NCI-H446 treated with DMSO at 0.1 percent for 48 hours (cell line): ENCODE measurements around the gene KAT14.
"Not testable (repeated sequence)": the region's sequence is repeated elsewhere in the genome, so short reads cannot be mapped to it uniquely, and the experiment has no call there.

Source experiments
- DNase-seq: peaks from one replicate; lab custom pipeline; 2025; lab: John Stamatoyannopoulos, UW

KAT14 gene

DNA sequence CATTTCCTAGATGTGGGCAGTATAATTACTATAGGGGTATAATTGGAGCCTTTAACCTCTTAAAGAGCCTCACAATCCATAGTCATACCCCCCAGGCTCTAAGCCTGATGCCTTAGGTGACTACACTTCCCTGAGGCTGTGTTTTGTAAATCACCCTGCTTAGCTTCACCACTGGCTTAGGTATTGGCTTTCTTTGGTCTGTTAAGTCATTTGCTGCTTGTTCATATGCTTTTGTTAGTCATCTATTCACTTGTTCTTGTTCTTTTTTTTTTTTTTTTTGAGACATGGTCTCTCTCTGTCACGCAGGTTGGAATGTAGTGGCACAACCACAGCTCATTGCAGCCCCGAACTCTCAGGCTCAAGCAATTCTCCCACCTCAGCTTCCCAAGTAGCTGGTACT is 26.7 kb downstream of the KAT14 start:
- DNase-seq = no peak

DNA sequence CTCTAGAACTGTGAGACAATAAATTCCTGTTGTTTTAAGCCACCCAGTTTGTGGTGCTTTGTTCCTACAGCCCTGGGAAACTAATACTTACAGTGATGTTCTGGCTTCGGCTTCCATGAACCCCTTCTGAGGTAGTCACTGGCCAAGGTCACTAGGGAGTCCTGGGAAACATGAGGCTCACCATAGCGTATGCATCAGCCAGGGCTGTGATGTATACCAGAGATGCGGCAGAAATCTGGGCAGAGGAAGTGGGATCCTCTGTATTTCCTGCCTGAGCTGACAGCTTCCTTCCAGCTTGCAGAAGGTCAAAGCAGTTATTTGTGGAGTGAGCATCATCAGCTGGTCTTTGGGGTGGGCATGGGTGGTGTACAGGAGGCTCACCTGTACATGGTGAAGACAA is 27.9 kb downstream of the KAT14 start:
- no peak for DNase-seq

DNA sequence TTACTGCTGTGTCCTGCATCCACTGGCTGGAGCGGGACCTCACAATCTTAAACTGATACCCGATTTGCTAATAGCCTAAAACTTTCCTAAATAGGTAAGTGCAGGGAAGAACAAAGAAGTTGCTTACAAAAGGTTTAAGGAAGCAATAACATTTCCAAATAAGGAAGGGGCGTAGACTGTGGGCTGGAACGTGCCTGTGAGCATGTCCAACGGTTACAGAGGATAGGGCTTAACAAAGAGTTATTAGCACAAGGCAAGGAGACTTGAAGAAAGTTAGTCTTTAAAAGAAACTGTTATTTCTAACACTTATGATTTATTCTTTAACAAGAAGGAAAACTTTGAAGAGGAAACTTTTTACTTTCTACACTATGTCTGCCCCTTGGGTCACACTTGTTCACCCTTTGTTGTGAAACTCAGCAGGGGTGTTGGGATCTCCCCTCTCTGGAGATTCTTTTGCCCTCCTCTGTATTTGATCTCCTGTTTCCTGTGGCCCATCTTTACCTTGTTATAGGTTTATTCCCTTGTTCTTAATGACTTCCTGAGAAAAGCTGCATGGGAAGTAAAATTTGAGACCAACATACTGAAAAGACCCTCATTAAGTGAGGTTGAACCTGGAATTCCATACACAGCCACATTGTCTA is 28.7 kb downstream of the KAT14 start:
- no peak for DNase-seq

DNA sequence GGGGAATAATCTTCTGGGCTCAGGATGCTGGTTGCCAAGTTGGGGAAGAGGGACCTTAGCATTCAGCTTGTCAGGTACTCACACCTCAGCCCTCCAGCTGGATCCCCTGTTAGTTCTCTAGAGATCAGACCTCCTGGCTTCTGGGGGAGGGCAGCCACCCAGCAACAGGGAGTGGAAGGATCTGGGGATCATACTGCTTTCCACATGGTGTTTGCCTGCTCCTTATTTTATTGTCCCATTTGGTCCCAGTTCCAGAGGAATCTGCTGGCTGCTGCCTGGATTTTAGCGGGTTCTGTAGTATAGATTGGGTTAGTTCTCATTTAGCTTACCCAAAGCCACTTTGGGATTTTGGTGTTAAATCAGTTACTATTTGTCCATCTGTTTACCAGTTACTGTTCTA is 29.3 kb downstream of the KAT14 start:
- DNase-seq = no peak

DNA sequence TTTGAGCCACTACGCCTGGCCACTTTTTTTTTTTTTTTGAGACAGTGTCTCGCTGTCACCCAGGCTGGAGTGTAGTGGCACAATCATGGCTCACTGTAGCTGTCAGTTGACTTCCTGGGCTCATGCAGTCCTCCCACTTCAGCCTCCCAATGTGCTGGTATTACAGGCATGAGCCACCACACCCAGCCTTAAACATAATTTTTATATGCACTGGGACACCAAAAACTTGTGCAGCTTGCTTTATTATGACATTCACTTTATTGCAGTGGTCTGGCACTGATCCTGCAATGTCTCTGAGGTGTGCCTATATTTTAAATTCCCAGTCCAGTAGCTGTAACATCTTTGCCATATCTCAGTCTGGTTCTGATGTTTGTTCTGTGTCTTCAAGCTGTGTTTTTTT is 34.7 kb downstream of the KAT14 start:
- no peak for DNase-seq

DNA sequence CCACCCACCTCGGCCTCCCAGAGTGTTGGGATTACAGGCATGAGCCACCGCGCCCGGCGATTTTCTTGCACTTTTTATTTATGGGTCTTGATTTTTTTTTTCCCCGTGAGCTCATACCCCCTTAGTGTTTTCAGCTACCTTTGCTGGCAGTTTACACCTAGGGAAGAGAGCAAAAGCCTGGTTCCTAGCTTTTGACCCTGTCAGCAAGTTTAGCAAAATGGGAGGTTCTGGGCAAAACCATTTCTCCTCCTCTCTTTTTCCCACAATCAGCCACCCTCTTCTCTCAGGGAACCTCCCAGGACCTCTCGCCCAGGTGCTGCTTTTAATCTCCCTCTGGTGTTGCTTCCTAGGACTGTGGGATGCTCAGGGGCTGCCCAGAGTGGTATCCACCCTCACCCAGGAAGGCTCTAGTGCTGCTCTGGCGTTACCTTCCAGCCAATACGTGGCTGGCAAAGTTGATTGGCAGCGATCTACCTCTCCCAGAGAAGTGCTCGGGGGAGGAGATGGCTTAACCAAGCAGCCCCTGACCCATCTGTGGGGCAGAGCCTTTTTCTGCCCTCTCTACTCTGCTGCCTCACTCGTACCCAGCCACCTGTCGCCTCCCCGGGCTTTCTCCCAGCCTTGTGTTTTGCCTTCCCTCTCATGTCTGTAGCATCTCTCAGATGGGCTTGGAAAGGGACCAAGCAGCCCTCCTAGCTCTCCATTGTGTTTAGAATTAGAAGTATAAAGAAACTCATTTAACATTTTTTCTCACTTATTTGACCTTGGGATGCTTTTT is 37.4 kb downstream of the KAT14 start:
- DNase-seq = no peak

DNA sequence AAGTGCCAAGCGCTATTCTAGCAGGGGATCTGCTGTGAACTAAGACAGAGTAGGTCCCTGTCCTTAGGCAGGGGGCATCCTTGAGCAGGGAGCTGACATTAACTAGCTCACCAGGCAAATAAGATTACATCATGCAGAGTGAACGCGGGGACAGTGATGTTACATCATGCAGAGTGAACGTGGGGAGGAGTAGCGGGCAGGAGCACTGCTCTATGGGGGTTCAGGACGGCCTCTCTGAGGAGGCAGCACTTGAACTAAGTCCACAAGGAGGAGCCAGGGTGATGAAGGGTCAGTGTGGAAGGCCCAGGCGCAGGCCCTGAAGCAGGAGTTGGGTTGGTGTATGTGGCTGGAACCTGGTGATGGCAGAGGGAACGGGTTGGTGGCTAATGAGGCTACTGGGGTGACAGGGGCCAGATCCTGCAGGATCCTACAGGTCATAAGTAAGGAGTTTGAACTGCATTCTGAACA is 38.7 kb downstream of the KAT14 start:
- no peak for DNase-seq

DNA sequence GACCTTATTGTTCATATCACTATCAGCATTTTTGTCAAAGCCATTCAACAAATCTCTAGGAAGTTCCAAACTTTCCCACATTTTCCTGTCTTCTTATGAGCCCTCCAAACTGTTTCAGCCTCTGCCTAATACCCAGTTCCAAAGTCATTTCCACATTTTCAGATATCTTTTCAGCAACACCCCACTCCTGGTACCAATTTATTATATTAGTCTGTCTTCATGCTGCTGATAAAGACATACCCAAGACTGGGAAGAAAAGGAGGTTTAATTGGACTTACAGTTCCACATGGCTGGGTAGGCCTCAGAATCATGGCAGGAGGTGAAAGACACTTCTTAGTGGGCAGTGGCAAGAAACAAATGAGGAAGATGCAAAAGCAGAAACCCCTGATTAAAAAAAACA is 42.7 kb downstream of the KAT14 start:
- DNase-seq = not testable (repeated sequence)

DNA sequence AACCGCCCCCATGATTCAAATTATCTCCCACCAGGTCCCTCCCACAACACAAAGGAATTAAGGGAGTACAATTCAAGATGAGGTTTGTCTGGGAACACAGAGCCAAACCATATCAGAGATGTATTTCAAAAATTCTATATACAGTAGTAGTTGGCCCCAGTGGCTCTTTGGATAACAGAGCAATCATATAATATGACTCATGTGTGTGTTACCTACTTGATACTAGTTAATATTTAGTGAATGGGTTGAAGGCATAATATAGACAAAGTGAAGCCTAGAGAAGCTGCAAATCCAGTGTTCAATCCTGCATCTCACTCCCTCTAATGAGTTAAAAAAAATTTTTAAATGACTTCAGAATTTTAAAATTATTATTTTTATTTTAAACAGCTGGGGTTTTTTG is 43.2 kb downstream of the KAT14 start:
- DNase-seq = no peak

DNA sequence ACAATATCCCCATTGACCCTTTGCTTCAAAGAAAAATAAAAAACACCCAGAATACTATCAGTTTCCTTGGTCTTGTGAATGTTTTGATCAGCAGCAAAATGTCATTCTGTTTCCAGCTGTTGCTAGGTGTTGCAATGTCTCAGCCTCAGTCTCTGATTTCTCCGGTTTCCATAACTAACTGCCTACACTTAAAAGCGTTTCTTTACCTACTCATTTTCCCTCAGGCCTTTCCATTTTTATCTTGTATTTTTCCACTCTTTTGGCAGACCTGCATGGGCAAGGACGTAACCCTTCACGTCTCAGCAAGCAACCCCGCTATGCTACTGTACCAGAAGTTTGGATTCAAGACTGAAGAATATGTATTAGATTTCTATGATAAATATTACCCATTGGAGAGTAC is 49.4 kb downstream of the KAT14 start:
- DNase-seq = no peak

DNA sequence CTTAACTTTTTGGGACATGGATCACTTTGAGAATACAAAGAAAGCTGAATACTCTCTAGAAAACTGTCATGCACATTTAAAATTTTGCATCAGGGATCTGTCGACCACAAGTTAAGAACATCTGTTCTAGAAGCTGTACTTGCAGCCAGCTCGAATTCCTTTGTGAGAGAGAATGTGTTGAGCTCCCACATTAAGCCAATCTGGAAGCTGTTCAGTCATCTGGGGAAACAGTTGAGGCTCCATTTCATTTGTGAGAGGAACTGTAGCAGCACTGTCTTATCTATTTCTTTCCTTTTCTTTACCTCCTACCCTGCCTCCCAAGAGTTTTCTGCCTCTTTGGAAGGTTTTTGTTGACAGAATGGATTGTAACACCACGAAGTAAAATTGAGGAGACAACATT is 50.8 kb downstream of the KAT14 start:
- no peak for DNase-seq

DNA sequence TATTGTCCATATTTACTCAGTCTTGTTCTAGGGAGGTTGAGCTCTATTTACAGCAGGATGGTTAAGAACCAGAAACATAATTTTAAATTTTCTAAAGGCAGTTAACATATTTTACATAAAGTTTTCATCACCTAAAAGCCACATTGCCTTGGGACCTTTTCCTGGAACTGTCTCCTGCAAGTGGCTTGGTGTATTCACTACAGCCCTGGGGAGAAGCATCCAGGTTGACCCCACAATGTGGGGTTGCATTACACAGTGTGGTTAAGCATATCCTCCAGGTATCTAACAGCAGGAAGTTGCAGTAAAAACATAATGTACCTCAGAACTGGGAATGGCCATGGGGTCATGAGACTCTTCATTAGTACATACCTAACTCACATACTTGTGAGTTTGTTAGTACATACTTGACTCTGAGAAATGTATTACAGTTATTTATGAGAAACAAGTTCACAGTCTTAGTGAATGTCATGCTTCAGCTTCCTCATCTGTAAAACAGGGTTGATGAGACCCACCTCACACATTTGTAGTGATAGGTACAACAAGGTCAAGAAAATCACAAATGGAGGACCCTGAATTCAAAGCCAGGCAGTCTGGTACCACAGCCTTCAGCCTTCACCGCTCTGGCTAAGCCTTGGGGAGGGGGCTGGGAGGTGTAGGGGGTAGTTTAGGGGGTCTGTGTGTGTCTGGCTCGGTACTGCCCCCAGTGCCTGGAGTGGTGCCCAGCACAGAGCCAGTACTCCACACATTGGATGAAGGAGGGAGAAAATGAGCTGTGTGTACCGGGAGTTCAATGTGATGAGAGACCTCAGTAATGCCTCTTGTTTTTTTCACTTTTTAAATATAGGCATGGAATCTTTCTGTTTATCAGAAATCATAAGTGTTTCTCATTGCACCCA is 52.9 kb downstream of the KAT14 start:
- no peak for DNase-seq

DNA sequence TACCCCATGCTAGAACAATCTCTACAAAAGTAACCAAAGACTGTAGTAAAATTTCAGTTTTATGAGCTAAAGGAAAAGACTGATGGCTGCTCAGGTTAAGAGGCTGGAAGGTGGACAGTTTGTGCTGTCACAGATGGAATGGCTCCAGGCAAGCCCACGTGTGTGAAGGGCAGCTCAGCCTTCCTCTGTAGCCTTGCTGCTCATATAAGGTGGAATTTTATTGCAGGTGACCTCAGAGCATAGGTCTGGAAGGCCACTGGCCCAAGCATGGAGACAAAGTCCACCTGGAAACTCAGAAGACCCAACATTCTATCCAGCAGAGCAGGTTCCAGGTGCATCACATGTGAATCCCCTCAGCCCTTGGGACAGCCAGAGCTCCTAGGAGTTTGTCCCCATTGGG is 53.6 kb downstream of the KAT14 start:
- DNase-seq = no peak

DNA sequence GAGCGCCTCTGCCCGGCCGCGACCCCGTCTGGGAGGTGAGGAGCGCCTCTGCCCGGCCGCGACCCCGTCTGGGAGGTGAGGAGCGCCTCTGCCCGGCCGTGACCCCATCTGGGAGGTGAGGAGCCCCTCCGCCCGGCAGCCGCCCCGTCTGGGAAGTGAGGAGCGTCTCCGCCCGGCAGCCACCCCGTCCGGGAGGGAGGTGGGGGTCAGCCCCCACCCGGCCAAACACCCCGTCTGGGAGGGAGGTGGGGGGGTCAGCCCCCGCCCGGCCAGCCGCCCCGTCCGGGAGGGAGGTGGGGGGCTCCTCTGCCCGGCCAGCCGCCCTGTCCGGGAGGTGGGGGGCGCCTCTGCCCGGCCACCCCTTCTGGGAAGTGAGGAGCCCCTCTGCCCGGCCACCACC is 56.8 kb downstream of the KAT14 start:
- not testable (repeated sequence) for DNase-seq

DNA sequence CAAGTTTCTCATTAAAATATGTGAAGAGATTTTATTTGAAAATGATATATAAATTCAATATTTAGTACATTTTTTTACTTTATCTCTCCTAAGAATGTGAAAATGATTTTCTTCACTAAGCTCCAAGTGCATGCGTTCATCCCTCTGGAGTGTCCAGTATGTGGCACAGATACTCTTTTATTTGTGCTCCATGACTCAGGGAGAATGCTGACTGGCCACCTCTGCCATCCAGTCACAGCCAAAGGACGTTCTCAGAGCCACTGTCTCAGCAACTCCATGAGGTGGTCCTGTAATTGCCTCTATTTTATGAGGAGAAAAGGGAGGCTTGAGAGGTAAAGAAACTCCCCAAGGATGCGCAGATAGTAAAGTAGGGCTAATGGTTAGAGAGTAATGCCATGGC is 58.3 kb downstream of the KAT14 start:
- no peak for DNase-seq

DNA sequence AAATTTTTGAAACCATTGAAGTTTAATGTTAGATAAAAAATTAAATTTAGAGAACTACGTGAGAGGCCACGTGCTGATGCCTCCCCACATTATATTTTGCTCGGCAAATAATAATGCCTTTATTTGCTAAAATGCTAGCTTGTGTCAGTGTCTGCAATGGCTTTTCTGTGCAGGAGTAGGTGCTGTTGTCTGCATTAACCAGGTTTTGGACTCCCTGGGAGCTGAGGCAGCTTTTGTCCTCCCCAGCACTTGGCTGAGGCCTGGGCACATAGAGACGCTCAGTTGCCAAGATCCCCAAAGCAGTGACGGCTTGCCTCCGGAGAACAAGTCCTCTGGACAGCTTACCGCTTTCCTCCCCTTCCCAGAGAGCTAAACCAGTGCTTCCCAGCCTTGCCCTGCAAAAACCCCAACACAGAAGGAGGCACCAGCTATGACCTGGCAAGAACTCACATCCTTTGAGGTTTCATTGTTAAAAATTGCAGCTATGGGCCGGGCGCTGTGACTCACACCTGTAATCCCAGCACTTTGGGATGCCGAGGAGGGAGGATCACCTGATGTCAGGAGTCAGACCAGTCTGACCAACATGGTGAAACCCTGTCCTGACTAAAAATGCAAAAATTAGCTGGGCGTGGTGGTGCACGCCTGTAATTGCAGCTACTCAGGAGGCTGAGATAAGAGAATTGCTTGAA is 59.9 kb downstream of the KAT14 start:
- DNase-seq = no peak

DNA sequence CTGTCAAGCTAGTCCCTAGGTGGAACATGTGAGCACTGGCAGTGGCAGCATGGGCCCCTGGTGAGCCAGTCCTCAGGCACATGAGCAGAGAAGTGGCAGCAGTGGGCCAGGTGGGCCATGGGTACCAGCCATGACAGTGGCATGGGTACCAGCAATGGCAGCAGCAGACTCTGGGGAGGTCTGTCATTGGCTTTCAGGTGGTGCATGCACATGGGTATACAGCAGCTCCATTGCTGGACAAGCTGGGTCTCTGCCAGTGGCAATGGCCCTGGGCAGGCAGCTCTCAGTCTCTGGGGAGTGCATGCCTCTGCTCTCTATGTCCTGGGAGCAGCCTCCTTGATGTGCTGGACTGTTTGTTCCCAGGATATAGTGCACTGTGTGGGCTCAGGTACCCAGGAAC is 65.3 kb downstream of the KAT14 start:
- no peak for DNase-seq

DNA sequence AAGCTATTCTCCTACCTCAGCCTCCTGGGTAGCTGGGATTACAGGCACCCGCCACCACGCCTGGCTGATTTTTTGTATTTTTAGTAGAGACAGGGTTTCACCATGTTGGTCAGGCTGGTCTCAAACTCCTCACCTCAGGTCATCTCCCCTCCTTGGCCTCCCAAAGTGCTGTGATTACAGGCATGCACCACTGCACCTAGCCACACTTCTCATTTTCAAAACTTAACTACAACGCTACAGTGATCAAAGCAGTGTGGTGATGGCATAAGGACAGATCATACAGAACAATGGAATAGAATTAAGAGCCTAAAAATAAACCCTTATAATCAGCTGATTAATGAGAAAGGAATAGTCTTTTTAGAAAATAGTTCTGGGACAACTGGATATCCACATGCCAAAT is 66.0 kb downstream of the KAT14 start:
- not testable (repeated sequence) for DNase-seq

DNA sequence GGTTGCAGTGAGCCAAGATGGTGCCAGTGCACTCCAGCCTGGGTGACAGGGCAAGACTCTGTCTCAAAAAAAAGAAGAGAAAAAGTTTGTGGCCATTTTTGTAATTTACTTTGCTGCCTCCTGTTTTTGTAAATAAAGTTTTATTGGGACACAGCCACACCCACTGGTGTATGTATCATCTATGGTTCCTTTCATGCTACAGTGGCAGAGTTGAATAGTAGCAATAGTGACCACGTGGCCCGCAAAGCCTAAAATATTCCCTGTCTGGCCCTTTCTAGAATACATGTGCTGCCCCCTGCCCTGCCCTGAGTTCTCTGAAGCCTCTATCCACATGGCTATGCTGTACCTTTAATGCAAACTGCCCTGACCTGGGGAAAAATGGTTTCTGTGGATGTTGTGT is 75.3 kb downstream of the KAT14 start:
- no peak for DNase-seq

DNA sequence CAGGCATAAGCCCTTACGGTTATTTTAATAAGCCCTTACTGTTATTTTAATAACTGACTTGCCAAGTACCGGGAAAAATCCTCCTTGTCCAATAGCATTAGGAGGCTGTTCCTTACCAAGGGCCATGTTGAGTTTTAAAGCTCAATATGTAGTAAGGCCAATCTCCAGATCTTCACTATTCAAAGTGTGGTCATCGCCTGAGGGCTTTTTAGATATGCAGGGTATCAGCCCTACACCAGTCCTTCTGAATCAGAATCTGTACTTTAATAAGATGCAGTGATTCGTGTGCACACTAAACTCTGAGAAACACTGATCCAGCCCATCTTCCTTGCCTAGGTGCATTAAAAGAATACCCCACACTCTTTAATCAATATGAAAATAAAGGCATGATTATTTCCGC is 77.9 kb downstream of the KAT14 start:
- no peak for DNase-seq

DNA sequence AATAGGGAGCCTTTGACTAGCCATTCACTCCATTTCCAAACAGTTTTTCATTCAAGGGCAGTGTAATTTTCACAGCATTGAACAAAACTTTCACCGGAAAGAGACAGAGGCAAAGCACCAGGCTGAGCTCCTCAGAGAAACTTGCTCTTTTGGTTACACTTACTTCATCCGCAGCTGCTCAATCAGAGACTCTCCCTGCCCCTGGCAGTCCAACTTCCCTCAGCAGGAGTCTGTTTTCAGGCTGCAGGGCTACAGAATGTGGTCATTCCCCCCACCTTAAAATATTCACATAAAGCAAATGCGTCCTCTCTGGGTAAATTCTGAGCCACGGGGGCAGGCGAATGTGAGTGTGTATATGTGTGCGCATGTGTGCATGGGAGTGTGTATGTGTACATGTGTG is 80.6 kb downstream of the KAT14 start:
- DNase-seq = no peak

DNA sequence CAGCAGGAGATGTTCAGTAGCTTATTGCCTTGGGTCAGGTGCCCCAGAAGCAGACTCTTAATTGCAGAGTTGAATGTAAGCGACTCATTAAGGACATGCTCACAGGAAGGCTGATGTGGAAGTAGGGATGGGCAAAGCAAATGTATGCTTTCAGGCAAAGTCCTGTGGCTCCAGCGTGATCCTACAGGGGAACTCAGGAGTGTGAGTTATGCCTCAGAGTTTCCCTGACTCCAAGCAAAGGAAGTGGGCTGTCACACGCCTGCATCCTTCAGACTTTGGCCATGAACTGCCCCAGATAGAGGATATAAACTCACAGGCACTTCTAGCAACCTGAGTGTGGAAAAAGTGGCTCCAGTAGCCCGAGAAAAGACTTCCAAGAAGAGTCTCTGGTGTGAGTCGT is 85.7 kb downstream of the KAT14 start:
- DNase-seq = no peak
